SK-N-SH treated with all-trans-retinoic acid at 6 μM for 48 hours (cell line): ENCODE data around the gene ADGRG7.

Source experiments
- ATAC-seq: fragments of 200-7000 bp; cut with Tn5 transposase; 3 replicates; pipeline ENCODE4 v1.9.1; 2020; ENCODE audit warnings: mild to moderate bottlenecking, moderate library complexity
- ARNTL ChIP-seq: fragments of 450-650 bp; formaldehyde crosslinking; IDR thresholded peaks from 2 replicates; pipeline ENCODE4 v1.5.0; 2020; ENCODE audit warnings: low read depth, mild to moderate bottlenecking, moderate library complexity, borderline replicate concordance
- BACH2 ChIP-seq: fragments of 250-450 bp; sonication (Bioruptor Pico); IDR thresholded peaks from 2 replicates; pipeline ENCODE4 v1.9.0; 2021; ENCODE audit warnings: mild to moderate bottlenecking, borderline replicate concordance
- CREB5 ChIP-seq: fragments of 250-450 bp; sonication (Bioruptor Pico); IDR thresholded peaks from 2 replicates; pipeline ENCODE4 v1.5.1; 2020; ENCODE audit warnings: low read depth, mild to moderate bottlenecking, moderate library complexity
- CSDC2 ChIP-seq: fragments of 250-450 bp; sonication (Bioruptor Pico); IDR thresholded peaks from 2 replicates; pipeline ENCODE4 v1.5.0; 2020; ENCODE audit warnings: mild to moderate bottlenecking, moderate library complexity
- CSRNP3 ChIP-seq: fragments of 250-450 bp; sonication (Bioruptor Pico); IDR thresholded peaks from 2 replicates; pipeline ENCODE4 v1.5.1; 2021; ENCODE audit warnings: mild to moderate bottlenecking, moderate library complexity
- ESRRG ChIP-seq: fragments of 250-450 bp; sonication (Bioruptor Pico); IDR thresholded peaks from 2 replicates; pipeline ENCODE4 v1.6.1; 2021; ENCODE audit warnings: mild to moderate bottlenecking
- ISL1 ChIP-seq: fragments of 250-450 bp; sonication (Bioruptor Pico); IDR thresholded peaks from 2 replicates; pipeline ENCODE4 v2.1.2; 2022; ENCODE audit warnings: mild to moderate bottlenecking, moderate library complexity
- OSR1 ChIP-seq: fragments of 250-450 bp; sonication (Bioruptor Pico); IDR thresholded peaks from 2 replicates; pipeline ENCODE4 v1.8.0; 2022; ENCODE audit warnings: moderate library complexity, mild to moderate bottlenecking, inconsistent platforms
- PATZ1 ChIP-seq: fragments of 250-450 bp; sonication (Bioruptor Pico); IDR thresholded peaks from 2 replicates; pipeline ENCODE4 v1.8.0; 2020; ENCODE audit warnings: mild to moderate bottlenecking, moderate library complexity, borderline replicate concordance
- PPARA ChIP-seq: fragments of 250-450 bp; sonication (Bioruptor Pico); IDR thresholded peaks from 2 replicates; pipeline ENCODE4 v1.5.0; 2020; ENCODE audit warnings: mild to moderate bottlenecking, borderline replicate concordance
- RARB ChIP-seq: fragments of 250-450 bp; sonication (Bioruptor Pico); IDR thresholded peaks from 2 replicates; pipeline ENCODE4 v1.8.0; 2021; ENCODE audit warnings: mild to moderate bottlenecking, moderate library complexity
- SNAI2 ChIP-seq: fragments of 250-450 bp; sonication (Bioruptor Pico); IDR thresholded peaks from 2 replicates; pipeline ENCODE4 v1.5.0; 2020; ENCODE audit warnings: mild to moderate bottlenecking, moderate library complexity
- TCF4 ChIP-seq: fragments of 250-450 bp; sonication (Bioruptor Pico); IDR thresholded peaks from 2 replicates; pipeline ENCODE4 v1.8.0; 2021; ENCODE audit warnings: mild to moderate bottlenecking, moderate library complexity, borderline replicate concordance
- TOX ChIP-seq: fragments of 250-450 bp; sonication (Bioruptor Pico); IDR thresholded peaks from 2 replicates; pipeline ENCODE4 v1.8.0; 2021; ENCODE audit warnings: mild to moderate bottlenecking, moderate library complexity, borderline replicate concordance
- TSHZ2 ChIP-seq: fragments of 250-450 bp; sonication (Bioruptor Pico); IDR thresholded peaks from 2 replicates; pipeline ENCODE4 v1.5.0; 2020; ENCODE audit warnings: mild to moderate bottlenecking, moderate library complexity
- ZC3H10 ChIP-seq: fragments of 250-450 bp; sonication (Bioruptor Pico); IDR thresholded peaks from 2 replicates; pipeline ENCODE4 v1.5.1; 2021; ENCODE audit warnings: mild to moderate bottlenecking, moderate library complexity
- ZFP3 ChIP-seq: fragments of 250-450 bp; sonication (Bioruptor Pico); IDR thresholded peaks from 2 replicates; pipeline ENCODE4 v1.5.0; 2020; ENCODE audit warnings: mild to moderate bottlenecking, moderate library complexity
- ZFP30 ChIP-seq: fragments of 450-650 bp; formaldehyde crosslinking; IDR thresholded peaks from 2 replicates; pipeline ENCODE4 v1.5.0; 2022; ENCODE audit warnings: mild to moderate bottlenecking, moderate library complexity
- ZNF565 ChIP-seq: fragments of 450-650 bp; formaldehyde crosslinking; conservative IDR thresholded peaks from 2 replicates; pipeline ENCODE4 v1.5.0; 2020; ENCODE audit warnings: low read depth, mild to moderate bottlenecking, moderate library complexity
- ZNF70 ChIP-seq: fragments of 450-650 bp; formaldehyde crosslinking; IDR thresholded peaks from 2 replicates; pipeline ENCODE4 v1.5.0; 2020; ENCODE audit warnings: mild to moderate bottlenecking, moderate library complexity
- ZNF8 ChIP-seq: fragments of 450-650 bp; formaldehyde crosslinking; IDR thresholded peaks from 2 replicates; pipeline ENCODE4 v1.5.0; 2020; ENCODE audit warnings: mild to moderate bottlenecking, moderate library complexity

The ADGRG7 gene

GRCh38 chr3:100614941-100615340, 5.5 kb downstream of the ADGRG7 start:
- no peak for ATAC-seq
- TF ChIP-seq ZFP30: no peak
- no peak for TF ChIP-seq TOX (CRISPR knock-in tag)
- TF ChIP-seq CSDC2 (CRISPR knock-in tag): no peak
- no peak for TF ChIP-seq TSHZ2 (CRISPR knock-in tag)
- no peak for TF ChIP-seq SNAI2 (CRISPR knock-in tag)

GRCh38 chr3:100615684-100616083, 6.3 kb downstream of the ADGRG7 start:
- no peak for TF ChIP-seq ESRRG (CRISPR knock-in tag)
- TF ChIP-seq ZC3H10 (CRISPR knock-in tag): no peak
- no peak for TF ChIP-seq TSHZ2 (CRISPR knock-in tag)
- TF ChIP-seq ZNF565 (CRISPR knock-in tag): no peak
- no peak for TF ChIP-seq ARNTL (CRISPR knock-in tag)
- no peak for TF ChIP-seq PATZ1 (CRISPR knock-in tag)
- no peak for TF ChIP-seq ZNF8 (CRISPR knock-in tag)
- TF ChIP-seq CSDC2 (CRISPR knock-in tag): no peak
- TF ChIP-seq PPARA: no peak
- TF ChIP-seq RARB: no peak
- ATAC-seq: peak; percentile 58; the same call in 2 of the 3 replicates

GRCh38 chr3:100621251-100621650, 11.8 kb downstream of the ADGRG7 start:
- TF ChIP-seq SNAI2 (CRISPR knock-in tag): no peak
- TF ChIP-seq RARB: no peak
- TF ChIP-seq PPARA: no peak
- no peak for TF ChIP-seq CREB5 (CRISPR knock-in tag)
- TF ChIP-seq CSDC2 (CRISPR knock-in tag): no peak
- no peak for TF ChIP-seq ARNTL (CRISPR knock-in tag)
- no peak for TF ChIP-seq ZFP30
- no peak for TF ChIP-seq OSR1 (CRISPR knock-in tag)
- TF ChIP-seq CSRNP3 (CRISPR knock-in tag): no peak
- no peak for TF ChIP-seq ESRRG (CRISPR knock-in tag)
- TF ChIP-seq ZC3H10 (CRISPR knock-in tag): no peak
- no peak for ATAC-seq

- no peak for ATAC-seq
- TF ChIP-seq RARB: no peak
- TF ChIP-seq ZC3H10 (CRISPR knock-in tag): no peak
- TF ChIP-seq ISL1: no peak
- no peak for TF ChIP-seq PATZ1 (CRISPR knock-in tag)
- TF ChIP-seq ZNF70 (CRISPR knock-in tag): no peak
- TF ChIP-seq ARNTL (CRISPR knock-in tag): no peak
- TF ChIP-seq PPARA: no peak
- no peak for TF ChIP-seq OSR1 (CRISPR knock-in tag)
- TF ChIP-seq ZFP3 (CRISPR knock-in tag): no peak
- TF ChIP-seq TCF4 (CRISPR knock-in tag): no peak
- TF ChIP-seq SNAI2 (CRISPR knock-in tag): no peak
- no peak for TF ChIP-seq ZFP30
- TF ChIP-seq BACH2 (CRISPR knock-in tag): no peak
- TF ChIP-seq CSRNP3 (CRISPR knock-in tag): no peak
These were observed 18.1 kb downstream of the ADGRG7 start for GRCh38 chr3:100627491-100627890.
